GM23338 (cell line): Measurements from ENCODE around the gene TIMM21.

ENCODE experiments used
- CTCF ChIP-seq, 2 experiments: fragments of 200-600 bp in 1 of 2; sonication (generic) in 1 of 2; conservative IDR thresholded peaks; 2 replicates each; pipeline versions ENCODE4 v1.5.1 to v1.6.1; 2016 to 2017; ENCODE audit warnings: antibody characterized with exemption in 2 of 2, low read depth in 2 of 2, mild to moderate bottlenecking in 2 of 2, moderate library complexity in 1 of 2
- JUNB ChIP-seq: IDR thresholded peaks from one replicate; pipeline ENCODE4 v1.6.1; 2016; ENCODE audit warnings: antibody characterized with exemption; ENCODE audit not compliant: unreplicated experiment
- NANOG ChIP-seq: IDR thresholded peaks from 2 replicates; pipeline ENCODE4 v1.6.1; 2016; ENCODE audit warnings: antibody characterized with exemption, borderline replicate concordance
- ZNF114 ChIP-seq: fragments of 250-450 bp; sonication (Bioruptor Pico); IDR thresholded peaks from 2 replicates; pipeline ENCODE4 v1.5.0; 2020; ENCODE audit warnings: mild to moderate bottlenecking, moderate library complexity

GRCh38 chr18:74139888-74140287 lies 8.4 kb upstream of the TIMM21 start:
- TF ChIP-seq CTCF (conservative IDR thresholded peaks at IDR 0.05; ENCODE audit: low read depth in 2 of 2) (no peak), ZNF114 (CRISPR knock-in tag) (no peak), JUNB (no peak), NANOG (no peak)
